ENCODE results near the gene PGBD2.
"Not testable (repeated sequence)": the region's sequence is repeated elsewhere in the genome, so short reads cannot be mapped to it uniquely, and the experiment has no call there.

The PGBD2 gene

GRCh38 chr1:248885646-248886045, 20.4 kb upstream of the PGBD2 start:
- TF ChIP-seq CTCF (IDR thresholded peaks at IDR 0.05; ENCODE audit: insufficient read depth, low read length, poor library complexity, severe bottlenecking) = no peak
- no peaks in the 10 kb centered on the region for H3K27me3 ChIP-seq (replicated peaks; ENCODE audit: control insufficient read depth, insufficient read depth, low read length)
- DNase-seq (ENCODE audit: extremely low read depth, insufficient read length) = no peak
- H3K36me3 ChIP-seq (ENCODE audit: control insufficient read depth, insufficient read depth, low read length) = no peaks in the 10 kb centered on the region
- no peak overlapping the region for H3K4me3 ChIP-seq (replicated peaks; ENCODE audit: low read depth, low read length)

- Histone ChIP-seq H3K36me3 (ENCODE audit: control insufficient read depth, insufficient read depth, low read length) (no peaks in the 10 kb centered on the region), H3K27me3 (replicated peaks; ENCODE audit: control insufficient read depth, insufficient read depth, low read length) (no peaks in the 10 kb centered on the region), H3K4me3 (replicated peaks; ENCODE audit: low read depth, low read length) (no peak overlapping the region)
- TF ChIP-seq CTCF (IDR thresholded peaks at IDR 0.05; ENCODE audit: insufficient read depth, low read length, poor library complexity, severe bottlenecking) = no peak
- DNase-seq (ENCODE audit: extremely low read depth, insufficient read length) = no peak
Observed at GRCh38 chr1:248886237-248886895, 19.7 kb upstream of the PGBD2 start.

GRCh38 chr1:248889914-248890243, 16.2 kb upstream of the PGBD2 start:
- not testable (repeated sequence) for H3K4me3 ChIP-seq (replicated peaks; ENCODE audit: low read depth, low read length); H3K27me3 ChIP-seq (replicated peaks; ENCODE audit: control insufficient read depth, insufficient read depth, low read length); H3K36me3 ChIP-seq (ENCODE audit: control insufficient read depth, insufficient read depth, low read length); DNase-seq (ENCODE audit: extremely low read depth, insufficient read length)

GRCh38 chr1:248890549-248891498, 15.2 kb upstream of the PGBD2 start:
- no peak for TF ChIP-seq CTCF (IDR thresholded peaks at IDR 0.05; ENCODE audit: insufficient read depth, low read length, poor library complexity, severe bottlenecking)
- no peak overlapping the region for H3K4me3 ChIP-seq (replicated peaks; ENCODE audit: low read depth, low read length)
- no peaks in the 10 kb centered on the region for H3K27me3 ChIP-seq (replicated peaks; ENCODE audit: control insufficient read depth, insufficient read depth, low read length)
- no peak for DNase-seq (ENCODE audit: extremely low read depth, insufficient read length)
- H3K36me3 ChIP-seq (ENCODE audit: control insufficient read depth, insufficient read depth, low read length) = no peaks in the 10 kb centered on the region

GRCh38 chr1:248891758-248892157, 14.3 kb upstream of the PGBD2 start:
- H3K36me3 ChIP-seq (ENCODE audit: control insufficient read depth, insufficient read depth, low read length) = no peaks in the 10 kb centered on the region
- H3K4me3 ChIP-seq (replicated peaks; ENCODE audit: low read depth, low read length) = no peak overlapping the region
- no peak for TF ChIP-seq CTCF (IDR thresholded peaks at IDR 0.05; ENCODE audit: insufficient read depth, low read length, poor library complexity, severe bottlenecking)
- H3K27me3 ChIP-seq (replicated peaks; ENCODE audit: control insufficient read depth, insufficient read depth, low read length) = no peaks in the 10 kb centered on the region
- DNase-seq (ENCODE audit: extremely low read depth, insufficient read length) = no peak

- H3K27me3 ChIP-seq (replicated peaks; ENCODE audit: control insufficient read depth, insufficient read depth, low read length) = no peaks in the 10 kb centered on the region
- DNase-seq (ENCODE audit: extremely low read depth, insufficient read length) = no peak
- H3K4me3 ChIP-seq (replicated peaks; ENCODE audit: low read depth, low read length) = no peak overlapping the region
- no peak for TF ChIP-seq CTCF (IDR thresholded peaks at IDR 0.05; ENCODE audit: insufficient read depth, low read length, poor library complexity, severe bottlenecking)
- H3K36me3 ChIP-seq (ENCODE audit: control insufficient read depth, insufficient read depth, low read length) = no peaks in the 10 kb centered on the region
Observed at GRCh38 chr1:248892590-248892989, 13.4 kb upstream of the PGBD2 start.
